ENCODE results near the gene MEN1. TPM values are rescaled to one million over a fixed set of nuclear protein-coding genes. Genes with fewer than 3 reads are reported as not detected.

The MEN1 gene
- total RNA-seq, 2 experiments from 2014 or later: 44.4 to 72.4 TPM

DNA sequence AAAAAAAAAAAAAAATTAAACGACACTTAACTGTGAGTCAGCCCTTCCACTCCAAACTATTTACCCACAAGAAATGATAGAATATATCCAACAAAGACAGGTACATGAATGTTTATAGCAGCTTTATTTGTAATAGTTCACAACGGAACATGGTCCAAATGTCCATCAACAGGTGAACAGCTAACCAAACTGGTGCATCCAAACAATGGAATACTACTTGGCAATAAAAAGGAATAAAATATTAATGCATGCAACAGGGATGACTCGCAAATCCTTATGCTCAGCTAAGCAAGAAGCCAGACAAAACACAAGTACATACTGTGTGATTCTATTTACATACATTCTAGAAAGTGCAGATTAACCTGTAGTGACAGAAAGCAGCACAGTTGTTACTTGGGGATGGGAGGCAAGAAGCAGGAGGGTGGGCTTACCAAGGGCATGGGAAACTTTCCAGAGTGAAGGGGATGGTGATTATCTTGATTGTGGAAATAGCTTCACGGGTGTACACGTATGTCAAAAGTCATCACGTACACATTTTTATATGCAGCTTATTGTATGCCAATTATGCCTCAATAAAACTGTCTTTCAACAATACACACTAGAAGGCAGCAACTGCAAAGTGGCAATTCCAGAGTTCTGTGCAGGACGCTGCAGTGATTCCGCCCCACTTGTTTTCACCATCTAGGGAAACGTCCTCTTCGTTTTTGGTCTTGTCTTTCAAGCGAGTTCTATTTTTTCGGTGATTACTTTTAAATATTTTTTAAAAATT is 25.4 kb downstream of the MEN1 start:
- intact Hi-C loops (cut with micrococcal nuclease; ENCODE audit: unreplicated experiment): loop anchor here (5.0 kb wide), 1 partner anchor 107 kb away; no protein-coding TSS in a partner anchor

GRCh38 chr11:64778473-64779298 is 31.7 kb downstream of the MEN1 start, which contains the start of gene SF1:
Gene SF1, minus strand, starts transcription at chr11:64778542. Its CDS starts 150 bp downstream, at chr11:64778392.
- Histone ChIP-seq H3K9me2 (ENCODE audit: insufficient read depth, low read length) (no peaks in the 10 kb centered on the region), H3K4me2 (ENCODE audit: low read length) (peak within 1 kb of the TSS; percentile 87), H4K20me1 (ENCODE audit: insufficient read depth, low read length) (peaks cover 36% of the 10 kb centered on the region), H2AFZ (ENCODE audit: low read length) (peak within 1 kb of the TSS; percentile 11; the same call in 1 of the 2 replicates), H3K9me3 (ENCODE audit: low read length) (no peaks in the 10 kb centered on the region), H3K36me3 (ENCODE audit: insufficient read depth, low read length) (peaks cover 39% of the 10 kb centered on the region), H3K4me3 (ENCODE audit: low read depth, low read length, poor library complexity, severe bottlenecking) (peak within 1 kb of the TSS; percentile 99), H3K79me2 (ENCODE audit: insufficient read depth, low read depth, low read length) (peaks cover 48% of the 10 kb centered on the region), H3K4me1 (ENCODE audit: insufficient read depth, low read length, poor library complexity, severe bottlenecking) (peaks cover 68% of the 10 kb centered on the region), H3K27ac (ENCODE audit: low read depth, low read length, poor library complexity, severe bottlenecking) (peak within 1 kb of the TSS; percentile 91)
- peak; percentile 100 for DNase-seq (ENCODE audit: low spot score)
- intact Hi-C loops (cut with micrococcal nuclease; ENCODE audit: unreplicated experiment): loop anchor here (1.0 to 10.0 kb wide), 4 partner anchors 24 to 336 kb away; partner anchors contain the start of genes MAP4K2, TM7SF2 and ZNHIT2
- TF ChIP-seq EZH2phosphoT487 (IDR thresholded peaks at IDR 0.05; ENCODE audit: borderline replicate concordance, low read depth, low read length): no peak
- TF ChIP-seq CTCF (conservative IDR thresholded peaks at IDR 0.05; ENCODE audit: low read length): 0 out of 2 replicates have a peak, but pooled peaks have one; percentile 13
- BruUV-seq (replicated peaks): no TSS peak
- ChIA-PET CTCF (ENCODE audit: unreplicated experiment) (interaction anchor here (0.6 to 0.8 kb wide), 3 partner anchors 16 to 1081 kb away, joined by 3 read pairs; no protein-coding TSS in a partner anchor), POLR2A (interaction anchor here (0.6 to 2.2 kb wide), 12 partner anchors 8 to 108 kb away, joined by 3 to 9 read pairs (median 4); partner anchors contain the start of gene PYGM)

More for the DNA sequence above, 25.4 kb downstream of the MEN1 start:
- Histone ChIP-seq H3K9me2 (ENCODE audit: insufficient read depth, low read length) (no peaks in the 10 kb centered on the region), H3K4me3 (ENCODE audit: low read depth, low read length, poor library complexity, severe bottlenecking) (no peak overlapping the region), H3K79me2 (ENCODE audit: insufficient read depth, low read depth, low read length) (peaks cover 8% of the 10 kb centered on the region; the same call in 1 of the 2 replicates), H4K20me1 (ENCODE audit: insufficient read depth, low read length) (no peaks in the 10 kb centered on the region), H2AFZ (ENCODE audit: low read length) (no peak overlapping the region), H3K4me2 (ENCODE audit: low read length) (no peak overlapping the region), H3K4me1 (ENCODE audit: insufficient read depth, low read length, poor library complexity, severe bottlenecking) (peaks cover 34% of the 10 kb centered on the region), H3K36me3 (ENCODE audit: insufficient read depth, low read length) (peaks cover 41% of the 10 kb centered on the region), H3K9me3 (ENCODE audit: low read length) (no peaks in the 10 kb centered on the region), H3K27ac (ENCODE audit: low read depth, low read length, poor library complexity, severe bottlenecking) (no peak overlapping the region)
- no peak for TF ChIP-seq EZH2phosphoT487 (IDR thresholded peaks at IDR 0.05; ENCODE audit: borderline replicate concordance, low read depth, low read length)
- no peak for TF ChIP-seq CTCF (conservative IDR thresholded peaks at IDR 0.05; ENCODE audit: low read length)
- CTCF ChIA-PET (ENCODE audit: unreplicated experiment): no interaction called here
- no peak for DNase-seq (ENCODE audit: low spot score)
- POLR2A ChIA-PET: interaction anchor here (0.7 to 1.4 kb wide), 2 partner anchors 13 to 76 kb away, joined by 3 read pairs; no protein-coding TSS in a partner anchor
- BruUV-seq (replicated peaks): TSS peak; percentile 43

All from OCI-LY7 (cell line).